H1 (cell line): ENCODE measurements around the gene ZSCAN25. TPM values are rescaled to one million over a fixed set of nuclear protein-coding genes. Genes with fewer than 3 reads are reported as not detected.

Experiments
- CTCF ChIA-PET: fragments of 300-600 bp; sonication (Branson Sonifier 250); formaldehyde crosslinking; loops from one replicate; lab custom pipeline; 2021; ENCODE audit not compliant: partially characterized antibody; lab: Charles Lee
- POLR2A ChIA-PET: fragments of 300-600 bp; sonication (Branson Sonifier 250); formaldehyde crosslinking; loops from one replicate; lab custom pipeline; 2021; ENCODE audit warnings: inconsistent platforms; ENCODE audit not compliant: partially characterized antibody; lab: Charles Lee
- DNase-seq, 2 experiments: peaks; one replicate each; pipeline versions ENCODE4 v3.0.0 to v3.0.0-alpha.2; 2010 to 2022; ENCODE audit warnings: low spot score in 2 of 2, low read depth in 1 of 2, mixed read lengths in 1 of 2
- FAIRE-seq: peaks from 2 replicates; lab custom pipeline; 2011; peaks lifted over from hg19 to GRCh38; lab: Jason Lieb, UNC
- H2AFZ ChIP-seq: 2 replicates; pipeline ENCODE4 v1.8.1; 2012; ENCODE audit warnings: low read length, inconsistent platforms
- H2AK5ac ChIP-seq: 2 replicates; pipeline ENCODE4 v1.6.1; 2013; ENCODE audit warnings: low read depth, low read length
- H2BK120ac ChIP-seq: replicated peaks from 2 replicates; pipeline ENCODE3; 2013; ENCODE audit warnings: low read depth, low read length, inconsistent platforms
- H2BK12ac ChIP-seq: 2 replicates; pipeline ENCODE4 v1.6.1; 2013; ENCODE audit warnings: low read depth, low read length
- H2BK15ac ChIP-seq: 2 replicates; pipeline ENCODE4 v1.6.1; 2013; ENCODE audit warnings: low read length
- H2BK20ac ChIP-seq: 2 replicates; pipeline ENCODE4 v1.6.1; 2013; ENCODE audit warnings: low read length
- H2BK5ac ChIP-seq: 2 replicates; pipeline ENCODE4 v1.6.1; 2013; ENCODE audit warnings: low read depth, low read length
- H3K14ac ChIP-seq: 2 replicates; pipeline ENCODE4 v1.6.1; 2013; ENCODE audit warnings: inconsistent platforms; ENCODE audit not compliant: insufficient read length
- H3K18ac ChIP-seq: 2 replicates; pipeline ENCODE4 v1.6.1; 2013; ENCODE audit warnings: low read length; ENCODE audit errors: extremely low read depth
- H3K23ac ChIP-seq: 2 replicates; pipeline ENCODE4 v1.6.1; 2013; ENCODE audit warnings: inconsistent platforms; ENCODE audit not compliant: insufficient read length
- H3K23me2 ChIP-seq: 2 replicates; pipeline ENCODE4 v1.6.1; 2013; ENCODE audit warnings: low read depth, low read length
- H3K27ac ChIP-seq: 2 replicates; pipeline ENCODE4 v1.6.1; 2011; ENCODE audit warnings: low read depth, low read length, inconsistent platforms
- H3K27me3 ChIP-seq, 4 experiments: replicated peaks in 1 of 4; 1 replicate in 1 of 4; 2 replicates in 3 of 4; pipeline versions ENCODE4 v1.6.1 to v1.8.1; 2011 to 2013; ENCODE audit warnings: low read length in 3 of 4, mild to moderate bottlenecking in 3 of 4, inconsistent platforms in 2 of 4, mixed read lengths in 2 of 4, moderate library complexity in 1 of 4; ENCODE audit not compliant: control insufficient read depth in 3 of 4, insufficient read depth in 3 of 4; ENCODE audit errors: extremely low read depth in 1 of 4
- H3K36me3 ChIP-seq, 4 experiments: 2 replicates each; pipeline versions ENCODE4 v1.6.1 to v1.8.1; 2011 to 2013; ENCODE audit warnings: mild to moderate bottlenecking in 4 of 4, low read length in 3 of 4, moderate library complexity in 2 of 4, control low read depth in 1 of 4, inconsistent platforms in 1 of 4; ENCODE audit not compliant: insufficient read depth in 4 of 4, control insufficient read depth in 2 of 4
- H3K4ac ChIP-seq: replicated peaks from 2 replicates; pipeline ENCODE3; 2013; ENCODE audit warnings: low read length, low read depth, mixed read lengths, inconsistent platforms; ENCODE audit not compliant: insufficient read length
- H3K4me1 ChIP-seq, 4 experiments: replicated peaks in 1 of 4; 1 replicate in 1 of 4; 2 replicates in 3 of 4; pipeline versions ENCODE4 v1.6.1 to v1.8.1; 2011 to 2013; ENCODE audit warnings: low read length in 3 of 4, inconsistent platforms in 2 of 4, mixed read lengths in 1 of 4; ENCODE audit not compliant: insufficient read depth in 4 of 4, control insufficient read depth in 3 of 4
- H3K4me2 ChIP-seq, 2 experiments: 2 replicates each; pipeline versions ENCODE4 v1.6.1 to v1.8.1; 2011 to 2013; ENCODE audit warnings: low read depth in 2 of 2, low read length in 2 of 2, control low read depth in 1 of 2, inconsistent platforms in 1 of 2, mild to moderate bottlenecking in 1 of 2; ENCODE audit not compliant: insufficient read depth in 1 of 2
- H3K4me3 ChIP-seq, 4 experiments: fragments of 200-600, 300-600 bp in 1 of 4; sonication (generic), shearing (Covaris generic), sonication (Bioruptor Twin) in 1 of 4; 2 replicates each; pipeline versions ENCODE4 v1.5.1 to v1.8.1; 2011 to 2016; ENCODE audit warnings: low read length in 4 of 4, low read depth in 3 of 4, control low read depth in 2 of 4, inconsistent platforms in 2 of 4, mild to moderate bottlenecking in 2 of 4, mixed read lengths in 1 of 4, moderate library complexity in 1 of 4; ENCODE audit not compliant: insufficient read depth in 2 of 4; ENCODE audit errors: extremely low read depth in 1 of 4
- H3K56ac ChIP-seq: replicated peaks from 2 replicates; pipeline ENCODE3; 2013; ENCODE audit warnings: low read depth, mild to moderate bottlenecking, mixed read lengths, low read length, inconsistent platforms; ENCODE audit not compliant: insufficient read length
- H3K79me1 ChIP-seq: 2 replicates; pipeline ENCODE4 v1.6.1; 2013; ENCODE audit warnings: low read depth, low read length, control low read depth
- H3K79me2 ChIP-seq, 2 experiments: 2 replicates each; pipeline versions ENCODE4 v1.6.1 to v1.8.1; 2012 to 2013; ENCODE audit warnings: low read length in 2 of 2, mild to moderate bottlenecking in 2 of 2, inconsistent platforms in 1 of 2; ENCODE audit not compliant: insufficient read depth in 2 of 2, control insufficient read depth in 1 of 2
- H3K9ac ChIP-seq, 4 experiments: replicated peaks in 1 of 4; 1 replicate in 1 of 4; 2 replicates in 3 of 4; pipeline versions ENCODE4 v1.6.1 to v1.8.1; 2011 to 2013; ENCODE audit warnings: low read depth in 3 of 4, low read length in 3 of 4, control low read depth in 2 of 4, mild to moderate bottlenecking in 2 of 4, moderate library complexity in 2 of 4, inconsistent platforms in 1 of 4; ENCODE audit errors: extremely low read depth in 1 of 4
- H3K9me3 ChIP-seq, 2 experiments: 2 replicates each; pipeline versions ENCODE4 v1.6.1 to v1.8.1; 2012 to 2013; ENCODE audit warnings: mild to moderate bottlenecking in 2 of 2, moderate library complexity in 2 of 2, control low read depth in 1 of 2, inconsistent platforms in 1 of 2, low read depth in 1 of 2, low read length in 1 of 2, mixed read lengths in 1 of 2; ENCODE audit not compliant: insufficient read depth in 2 of 2
- H4K20me1 ChIP-seq, 2 experiments: replicated peaks in 1 of 2; 2 replicates each; pipeline versions ENCODE3 to v1.8.1; 2011 to 2013; ENCODE audit warnings: inconsistent platforms in 2 of 2, low read length in 2 of 2, mild to moderate bottlenecking in 1 of 2; ENCODE audit not compliant: insufficient read depth in 2 of 2, control insufficient read depth in 1 of 2
- H4K5ac ChIP-seq: 2 replicates; pipeline ENCODE4 v1.6.1; 2013; ENCODE audit warnings: low read length, low read depth, mixed read lengths, inconsistent platforms; ENCODE audit not compliant: insufficient read length
- H4K8ac ChIP-seq: 2 replicates; pipeline ENCODE4 v1.8.0; 2013; ENCODE audit warnings: mild to moderate bottlenecking, moderate library complexity, low read length, inconsistent platforms; ENCODE audit not compliant: insufficient read depth; ENCODE audit errors: extremely low read depth
- H4K91ac ChIP-seq: replicated peaks from 2 replicates; pipeline ENCODE3; 2013; ENCODE audit warnings: low read length, mixed read lengths, inconsistent platforms; ENCODE audit not compliant: insufficient read length
- JUN ChIP-seq: IDR thresholded peaks from 2 replicates; pipeline ENCODE4 v1.6.1; 2011; ENCODE audit warnings: low read depth, mild to moderate bottlenecking, improper control_type of control experiment, low read length
- MAFK ChIP-seq: IDR thresholded peaks from 2 replicates; pipeline ENCODE4 v1.6.1; 2012; ENCODE audit warnings: low read depth, mild to moderate bottlenecking, improper control_type of control experiment, low read length
- SIX5 ChIP-seq: IDR thresholded peaks from 2 replicates; pipeline ENCODE4 v1.6.1; 2011; ENCODE audit warnings: mild to moderate bottlenecking, low read depth, low read length
- WGBS, 2 experiments: shearing (Covaris generic) in 1 of 2; methylation state at CpG; one replicate each; pipeline versions ENCODE4 v1.1.6 to v1.1.7; 2013 to 2015; ENCODE audit warnings: low lambda C conversion rate in 2 of 2, mixed read lengths in 2 of 2, inconsistent platforms in 1 of 2, low coverage in 1 of 2, missing lambda C conversion rate in 1 of 2; ENCODE audit not compliant: insufficient replicate concordance in 2 of 2, insufficient coverage in 1 of 2, insufficient read length in 1 of 2; ENCODE audit errors: extremely low coverage in 1 of 2, missing lambda C conversion rate in 1 of 2; 5-methylcytosine and 5-hydroxymethylcytosine counted together
- polyA plus RNA-seq, 7 experiments: library from polyadenylated mRNA; depleted of rRNA in 3 of 7; stranded (reverse) in 5 of 7; unstranded in 2 of 7; fragments of >200 nt in 5 of 7; fragments of 200-250 nt in 2 of 7; gene quantifications; 1 replicate in 5 of 7; 2 replicates in 1 of 7; 4 replicates in 1 of 7; pipeline versions ENCODE4 v1.2.1 to v1.2.3, GENCODE V29; 2011 to 2013; ENCODE audit warnings: missing spikeins in 2 of 7, mixed read lengths in 2 of 7
- total RNA-seq: library from RNA; stranded (reverse); fragmentation: NEBNext Ultra II Directional; extraction: Animal tissue kit (Norgen Biotek cat#: 25700); gene quantifications from 2 replicates; pipeline ENCODE4 v1.2.1, GENCODE V29; 2021

Gene ZSCAN25
- total and polyA plus RNA-seq, 2 of the 8 experiments (the other 6 are each of a cell fraction or from before 2014, with no cell fraction given): 10.1 to 18.6 TPM

DNA sequence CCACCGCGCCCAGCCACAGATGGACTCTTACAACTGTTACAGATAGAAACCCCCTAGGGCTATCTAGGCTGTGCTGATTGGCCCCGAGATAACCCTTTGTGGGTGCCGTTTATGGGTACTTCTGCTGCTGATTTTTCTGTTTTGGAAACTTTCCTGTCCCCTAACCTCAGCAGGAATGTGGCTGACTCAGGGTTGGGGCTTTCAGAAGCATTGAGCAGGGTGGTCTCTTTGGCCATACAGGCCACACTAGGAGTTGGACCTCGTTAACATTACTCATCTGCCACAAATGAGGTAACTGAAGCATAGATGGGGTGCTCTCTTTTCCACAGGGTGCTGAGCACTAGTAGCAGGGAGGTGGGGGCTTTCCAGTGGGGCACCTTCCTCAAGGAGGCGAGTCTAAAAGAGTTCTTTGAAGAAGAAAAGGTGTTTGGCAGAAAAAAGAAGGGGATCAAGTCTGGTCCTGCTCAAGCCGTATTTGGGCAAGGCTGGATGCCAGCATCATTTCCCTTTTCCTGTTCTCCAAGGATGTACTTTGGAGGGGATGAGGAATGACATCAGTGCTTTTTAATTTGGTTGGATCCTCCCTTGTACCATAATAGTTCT, 6.4 kb downstream of the ZSCAN25 start:
- no peak overlapping the region for H3K4ac ChIP-seq
- H3K36me3 ChIP-seq: peaks cover 31 to 85% (median 73%) of the 10 kb centered on the region in 4 experiments
- FAIRE-seq: no peak
- no peaks in the 10 kb centered on the region; the same call in 1 of the 2 replicates for H3K79me1 ChIP-seq
- H2BK15ac ChIP-seq: no peak overlapping the region
- H2BK12ac ChIP-seq: no peak overlapping the region
- H3K56ac ChIP-seq: no peak overlapping the region
- H2BK120ac ChIP-seq: no peak overlapping the region
- no peaks in the 10 kb centered on the region for H3K27me3 ChIP-seq
- no peak overlapping the region for H3K4me3 ChIP-seq
- no peak overlapping the region for H3K4me2 ChIP-seq
- H3K9ac ChIP-seq: no peak overlapping the region
- WGBS, 2 experiments: 82% methylated on average over 7 of the region's 7 CpGs; no CpG with 5 or more reads in 1 of the 2 experiments
- H4K5ac ChIP-seq: no peak overlapping the region
- H2AFZ ChIP-seq: no peak overlapping the region
- no peak overlapping the region for H4K91ac ChIP-seq
- no peaks in the 10 kb centered on the region for H3K9me3 ChIP-seq
- TF ChIP-seq SIX5 (no peak), JUN (no peak), MAFK (no peak)
- no peak overlapping the region for H3K27ac ChIP-seq
- no peak overlapping the region for H3K14ac ChIP-seq
- H2BK5ac ChIP-seq: no peak overlapping the region
- no peak overlapping the region for H2BK20ac ChIP-seq
- H3K18ac ChIP-seq: no peak overlapping the region
- no peak for DNase-seq
- H2AK5ac ChIP-seq: no peak overlapping the region
- H3K79me2 ChIP-seq: no peaks in the 10 kb centered on the region
- H3K4me1 ChIP-seq: peaks cover 0 to 3% (median 1%) of the 10 kb centered on the region in 4 experiments; a peak in 2 of 7 replicates
- CTCF ChIA-PET: interaction anchor here (0.9 kb wide), 1 partner anchor 10 kb away, joined by 3 read pairs; no protein-coding TSS in a partner anchor
- POLR2A ChIA-PET: no interaction called here
- no peaks in the 10 kb centered on the region for H3K23me2 ChIP-seq
- H4K8ac ChIP-seq: no peak overlapping the region
- H3K23ac ChIP-seq: no peak overlapping the region
- H4K20me1 ChIP-seq: peaks cover 0 to 5% of the 10 kb centered on the region in 2 experiments
